Neuronal stem cell (in vitro differentiated cells): ENCODE results near the gene WDR62.

Experiments
- DNase-seq: peaks from one replicate; pipeline ENCODE4 v3.0.0-alpha.2; 2013; ENCODE audit warnings: low spot score
- H2AFZ ChIP-seq: one replicate; pipeline ENCODE4 v1.6.1; 2013; ENCODE audit warnings: mild to moderate bottlenecking, low read length, inconsistent platforms
- H2AK5ac ChIP-seq: 2 replicates; pipeline ENCODE4 v1.6.1; 2013; ENCODE audit warnings: low read depth, mild to moderate bottlenecking, inconsistent platforms, low read length, moderate library complexity, mixed read lengths
- H2BK120ac ChIP-seq: 2 replicates; pipeline ENCODE4 v1.6.1; 2013; ENCODE audit warnings: low read depth, mild to moderate bottlenecking, inconsistent platforms, low read length, moderate library complexity, mixed read lengths
- H2BK12ac ChIP-seq: one replicate; pipeline ENCODE4 v1.6.1; 2013; ENCODE audit warnings: low read length, inconsistent platforms
- H2BK15ac ChIP-seq: 2 replicates; pipeline ENCODE4 v1.6.1; 2013; ENCODE audit warnings: mild to moderate bottlenecking, low read length, inconsistent platforms, mixed read lengths
- H2BK5ac ChIP-seq: one replicate; pipeline ENCODE4 v1.6.1; 2013; ENCODE audit warnings: inconsistent platforms, mild to moderate bottlenecking, low read length, moderate library complexity
- H3K14ac ChIP-seq: one replicate; pipeline ENCODE4 v1.6.1; 2013; ENCODE audit warnings: low read length, inconsistent platforms
- H3K18ac ChIP-seq: 2 replicates; pipeline ENCODE4 v1.6.1; 2013; ENCODE audit warnings: low read length, inconsistent platforms
- H3K23ac ChIP-seq: 2 replicates; pipeline ENCODE4 v1.6.1; 2013; ENCODE audit warnings: low read depth, mild to moderate bottlenecking, mixed read lengths, low read length, inconsistent platforms; ENCODE audit not compliant: poor library complexity
- H3K27ac ChIP-seq: replicated peaks from 3 replicates; pipeline ENCODE4 v1.5.1; 2013; ENCODE audit warnings: low read length, inconsistent platforms
- H3K27me3 ChIP-seq, 3 experiments: 2 replicates each; pipeline ENCODE4 v1.6.1; 2013; ENCODE audit warnings: low read length in 3 of 3, mild to moderate bottlenecking in 2 of 3, inconsistent platforms in 1 of 3, low read depth in 1 of 3, mixed read lengths in 1 of 3, moderate library complexity in 1 of 3; ENCODE audit not compliant: control insufficient read depth in 3 of 3, insufficient read depth in 3 of 3
- H3K36me3 ChIP-seq, 2 donors: replicated peaks in 1 of 2; 2 replicates each; pipeline ENCODE4 v1.6.1; 2013; ENCODE audit warnings: low read length in 2 of 2; ENCODE audit not compliant: control insufficient read depth in 2 of 2, insufficient read depth in 2 of 2
- H3K4ac ChIP-seq: 2 replicates; pipeline ENCODE4 v1.6.1; 2013; ENCODE audit warnings: inconsistent platforms, mild to moderate bottlenecking, low read length, moderate library complexity
- H3K4me1 ChIP-seq, 2 donors: 1 replicate in 1 of 2; 2 replicates in 1 of 2; pipeline ENCODE4 v1.6.1; 2013; ENCODE audit warnings: low read length in 2 of 2, low read depth in 1 of 2; ENCODE audit not compliant: control insufficient read depth in 2 of 2, insufficient read depth in 1 of 2
- H3K4me2 ChIP-seq: one replicate; pipeline ENCODE4 v1.6.1; 2013; ENCODE audit warnings: mild to moderate bottlenecking, low read length, inconsistent platforms; ENCODE audit not compliant: insufficient read depth, poor library complexity, severe bottlenecking
- H3K4me3 ChIP-seq, 2 donors: 2 replicates each; pipeline ENCODE4 v1.5.1; 2013; ENCODE audit warnings: low read length in 2 of 2, mild to moderate bottlenecking in 2 of 2, inconsistent platforms in 1 of 2, moderate library complexity in 1 of 2
- H3K79me1 ChIP-seq: one replicate; pipeline ENCODE4 v1.6.1; 2013; ENCODE audit warnings: low read depth, mild to moderate bottlenecking, inconsistent platforms, low read length, moderate library complexity
- H3K9ac ChIP-seq: one replicate; pipeline ENCODE4 v1.6.1; 2013; ENCODE audit warnings: mild to moderate bottlenecking, low read depth, low read length, inconsistent platforms; ENCODE audit not compliant: poor library complexity
- H3K9me3 ChIP-seq, 2 donors: replicated peaks in 1 of 2; 2 replicates each; pipeline versions ENCODE3 to v1.6.1; 2013; ENCODE audit warnings: low read length in 2 of 2, mild to moderate bottlenecking in 2 of 2, inconsistent platforms in 1 of 2, low read depth in 1 of 2, mixed read lengths in 1 of 2, moderate library complexity in 1 of 2; ENCODE audit not compliant: control insufficient read depth in 2 of 2, insufficient read depth in 1 of 2
- H4K8ac ChIP-seq: one replicate; pipeline ENCODE4 v1.6.1; 2013; ENCODE audit warnings: low read depth, mild to moderate bottlenecking, inconsistent platforms, low read length, moderate library complexity
- H4K91ac ChIP-seq: one replicate; pipeline ENCODE4 v1.6.1; 2013; ENCODE audit warnings: low read length, low read depth, mild to moderate bottlenecking, inconsistent platforms; ENCODE audit not compliant: poor library complexity
- WGBS, 2 donors: extraction: QIAGEN DNeasy Blood & Tissue Kit; methylation state at CpG; one replicate each; pipeline ENCODE4 v1.1.7; 2013; ENCODE audit warnings: missing lambda C conversion rate in 2 of 2, mixed read lengths in 1 of 2; ENCODE audit not compliant: insufficient read length in 2 of 2, insufficient replicate concordance in 1 of 2; ENCODE audit errors: extremely low coverage in 2 of 2; 5-methylcytosine and 5-hydroxymethylcytosine counted together

The WDR62 gene

DNA sequence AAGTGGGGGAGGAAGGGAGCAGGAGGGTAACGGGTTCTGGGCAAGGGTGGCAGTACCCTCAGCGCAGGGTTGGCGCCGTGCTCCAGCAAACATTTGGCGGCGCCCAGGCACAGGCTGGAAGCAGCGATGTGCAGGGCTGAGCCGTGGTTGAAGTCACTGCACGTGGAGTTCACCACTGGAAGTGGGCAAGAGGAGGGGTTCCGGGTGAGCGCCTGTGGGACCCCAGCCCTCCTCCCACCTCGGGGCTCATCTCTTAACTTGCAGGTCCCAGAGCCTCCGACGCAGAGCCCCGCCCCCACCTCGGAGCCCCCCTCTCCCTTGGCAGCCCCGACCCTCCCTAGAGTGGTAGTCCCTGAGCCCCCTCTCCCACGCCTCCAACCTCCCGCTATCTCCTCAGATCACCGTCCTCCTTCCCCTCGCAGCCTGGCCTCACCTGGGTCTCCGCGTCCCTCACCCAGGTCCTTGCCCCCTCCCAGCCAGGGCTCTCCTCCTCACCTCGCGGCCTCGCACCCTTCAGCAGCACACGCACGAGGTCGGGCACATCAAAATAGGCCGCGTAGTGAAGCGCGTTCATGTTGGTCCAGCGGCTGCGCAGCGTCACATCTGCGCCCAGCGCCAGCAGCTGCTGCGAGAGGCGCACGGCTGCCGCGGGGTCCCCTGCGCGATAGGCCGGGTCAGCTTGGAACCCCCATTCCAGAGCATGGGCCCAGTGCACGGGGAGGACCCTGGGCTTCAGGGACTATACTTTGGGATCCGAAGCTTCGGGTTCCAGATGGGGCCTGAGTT lies 28.4 kb upstream of the WDR62 start:
- H4K8ac ChIP-seq, result no peak overlapping the region
- no peak overlapping the region for H3K4me3 ChIP-seq
- H3K23ac ChIP-seq, result peak overlapping the region; percentile 80
- H2BK5ac ChIP-seq, result no peak overlapping the region
- no peak overlapping the region for H3K18ac ChIP-seq
- peaks cover 0 to under 1% of the 10 kb centered on the region in 2 donors for H3K4me1 ChIP-seq
- WGBS, 2 donors, result no CpG with 5 or more reads among the region's 49 CpGs
- peaks cover 0 to 2% of the 10 kb centered on the region in 2 donors for H3K9me3 ChIP-seq
- H4K91ac ChIP-seq, result no peak overlapping the region
- peak overlapping the region; percentile 77 for H3K9ac ChIP-seq
- no peak overlapping the region for H3K27ac ChIP-seq
- no peak overlapping the region for H3K4ac ChIP-seq
- H3K36me3 ChIP-seq, result peaks cover 47 to 60% of the 10 kb centered on the region in 2 donors
- no peak overlapping the region for H2BK12ac ChIP-seq
- H2BK120ac ChIP-seq, result no peak overlapping the region
- no peak overlapping the region for H2BK15ac ChIP-seq
- no peak overlapping the region for H3K14ac ChIP-seq
- no peak overlapping the region for H3K4me2 ChIP-seq
- no peak overlapping the region for H2AFZ ChIP-seq
- no peak overlapping the region for H2AK5ac ChIP-seq
- H3K27me3 ChIP-seq, result no peaks in the 10 kb centered on the region
- peaks cover 3% of the 10 kb centered on the region for H3K79me1 ChIP-seq
- no peak for DNase-seq

DNA sequence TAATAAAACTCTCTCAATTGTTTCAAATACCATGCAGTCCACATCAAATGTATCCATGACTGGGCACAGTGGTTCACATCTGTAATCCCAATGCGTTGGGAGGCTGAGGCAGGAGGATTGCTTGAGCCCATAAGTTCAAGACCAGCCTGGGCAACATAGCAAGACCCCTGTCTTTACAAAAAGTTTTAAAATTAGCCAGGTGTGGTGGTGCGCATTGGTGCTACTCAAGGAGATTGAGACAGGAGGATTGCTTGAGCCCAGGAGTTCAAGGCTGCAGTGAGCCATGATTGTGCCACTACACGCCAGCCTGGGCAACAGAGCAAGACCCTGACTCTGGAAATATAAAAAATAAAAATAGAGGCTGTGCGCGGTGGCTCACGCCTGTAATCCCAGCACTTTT lies 27.0 kb upstream of the WDR62 start:
- Histone ChIP-seq H2AFZ (no peak overlapping the region), H3K18ac (no peak overlapping the region), H2BK12ac (no peak overlapping the region), H2AK5ac (no peak overlapping the region), H3K36me3 (peaks cover 40 to 50% of the 10 kb centered on the region in 2 donors), H3K27ac (no peak overlapping the region), H3K4me1 (peaks cover 0 to 4% of the 10 kb centered on the region in 2 donors), H3K4me3 (no peak overlapping the region), H3K23ac (no peak overlapping the region), H2BK5ac (no peak overlapping the region), H4K8ac (no peak overlapping the region), H4K91ac (no peak overlapping the region), H3K79me1 (peaks cover 3% of the 10 kb centered on the region), H3K9me3 (peaks cover 0 to 2% of the 10 kb centered on the region in 2 donors), H2BK120ac (no peak overlapping the region), H3K27me3 (no peaks in the 10 kb centered on the region), H3K9ac (no peak overlapping the region), H2BK15ac (no peak overlapping the region), H3K14ac (no peak overlapping the region), H3K4me2 (no peak overlapping the region), H3K4ac (no peak overlapping the region)
- DNase-seq, result no peak
- no CpG with 5 or more reads among the region's 6 CpGs for WGBS, 2 donors

DNA sequence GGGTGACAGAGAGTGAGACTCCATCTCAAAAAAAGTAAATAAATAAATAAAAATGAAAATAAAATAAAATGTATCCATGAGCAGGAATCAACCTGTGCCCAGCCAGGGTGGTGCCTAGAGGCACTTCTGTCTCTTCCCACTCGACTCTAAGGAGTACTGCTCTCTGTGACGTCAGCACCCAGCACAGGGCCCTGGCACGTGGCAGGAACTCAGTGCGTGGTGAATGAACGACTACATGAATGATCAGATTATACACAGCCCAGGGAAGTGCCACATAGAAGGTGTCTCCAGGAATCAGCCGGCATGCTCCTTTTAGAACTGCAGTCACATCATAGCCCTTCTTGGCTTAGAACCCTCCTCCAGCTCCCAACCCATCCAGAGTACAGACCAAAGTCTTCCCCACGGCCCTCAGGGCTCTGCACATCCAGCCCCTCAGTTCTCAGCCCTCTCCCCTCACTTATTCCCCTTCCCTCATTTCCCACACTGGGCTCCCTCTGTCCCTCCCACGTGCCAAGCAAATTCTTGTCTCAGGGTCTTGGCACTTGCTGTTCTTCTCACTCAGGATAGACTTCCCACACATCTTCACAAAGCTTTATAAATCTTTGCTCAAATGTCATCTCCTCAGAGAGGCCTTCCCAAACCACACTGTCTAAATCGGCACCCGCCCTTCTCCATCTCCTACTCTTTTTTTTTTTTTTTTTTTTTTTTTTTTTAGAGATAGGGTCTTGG lies 26.2 kb upstream of the WDR62 start:
- Histone ChIP-seq H3K4me1 (peaks cover 4 to 7% of the 10 kb centered on the region in 2 donors), H3K9ac (no peak overlapping the region), H4K91ac (no peak overlapping the region), H2BK15ac (no peak overlapping the region), H3K79me1 (peaks cover 3% of the 10 kb centered on the region), H3K9me3 (peaks cover 0 to 2% of the 10 kb centered on the region in 2 donors), H3K27ac (no peak overlapping the region), H3K4ac (no peak overlapping the region), H2BK12ac (peak overlapping the region; percentile 34), H2BK120ac (no peak overlapping the region), H3K18ac (no peak overlapping the region), H3K23ac (no peak overlapping the region), H3K27me3 (no peaks in the 10 kb centered on the region), H3K4me2 (no peak overlapping the region), H3K14ac (no peak overlapping the region), H3K4me3 (no peak overlapping the region), H4K8ac (no peak overlapping the region), H2AK5ac (no peak overlapping the region), H3K36me3 (peaks cover 36 to 44% of the 10 kb centered on the region in 2 donors), H2AFZ (no peak overlapping the region), H2BK5ac (peak overlapping the region; percentile 32)
- WGBS, 2 donors, result no CpG with 5 or more reads among the region's 10 CpGs
- no peak for DNase-seq
